Epithelial cell of proximal tubule (primary cell): Measurements from ENCODE around the gene PREX1. TPM values are rescaled to one million over a fixed set of nuclear protein-coding genes. Genes with fewer than 3 reads are reported as not detected.

Experiments
- DNase-seq: peaks from one replicate; pipeline ENCODE4 v3.0.0-alpha.2; 2011; ENCODE audit warnings: low read depth
- H3K4me3 ChIP-seq: 2 replicates; pipeline ENCODE4 v1.5.1; 2011; ENCODE audit warnings: low read depth, mild to moderate bottlenecking, low read length
- total RNA-seq: library from RNA; depleted of rRNA; stranded (reverse); fragments of >200 nt; gene quantifications from 2 replicates; pipeline ENCODE4 v1.2.3, GENCODE V29; 2015
- TF ChIP-seq, protein P1 (sequence below): conservative IDR thresholded peaks from 2 replicates; pipeline ENCODE4 v1.5.1; 2012; ENCODE audit warnings: low read depth, mild to moderate bottlenecking, low read length

PREX1 gene
- total RNA-seq, 1 donor from 2014 or later = 4.7 TPM

DNA sequence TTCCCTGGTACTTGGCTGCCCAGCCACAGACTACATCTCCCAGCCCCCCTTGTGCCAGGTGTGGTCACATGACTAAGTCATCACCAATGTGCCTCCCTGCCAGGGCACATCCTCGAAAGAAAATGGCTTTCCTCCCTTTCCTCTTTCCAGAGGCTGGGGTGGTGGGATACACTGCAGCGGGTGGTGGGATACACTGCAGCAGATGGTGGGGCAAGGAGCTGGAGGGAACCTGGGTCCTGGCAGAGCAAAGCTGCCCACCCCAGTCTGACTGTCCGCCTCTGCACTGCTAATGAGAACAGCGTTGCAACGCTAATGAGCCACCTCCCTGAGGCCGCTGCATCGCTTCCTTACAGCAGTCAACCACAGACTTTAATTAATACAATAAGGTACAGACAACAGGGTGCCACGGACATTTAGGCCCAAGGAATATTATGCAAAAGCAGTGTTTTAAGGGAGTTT, 125.3 kb downstream of the PREX1 start:
- H3K4me3 ChIP-seq = no peak overlapping the region
- no peak for DNase-seq
- TF ChIP-seq, protein P1, sequence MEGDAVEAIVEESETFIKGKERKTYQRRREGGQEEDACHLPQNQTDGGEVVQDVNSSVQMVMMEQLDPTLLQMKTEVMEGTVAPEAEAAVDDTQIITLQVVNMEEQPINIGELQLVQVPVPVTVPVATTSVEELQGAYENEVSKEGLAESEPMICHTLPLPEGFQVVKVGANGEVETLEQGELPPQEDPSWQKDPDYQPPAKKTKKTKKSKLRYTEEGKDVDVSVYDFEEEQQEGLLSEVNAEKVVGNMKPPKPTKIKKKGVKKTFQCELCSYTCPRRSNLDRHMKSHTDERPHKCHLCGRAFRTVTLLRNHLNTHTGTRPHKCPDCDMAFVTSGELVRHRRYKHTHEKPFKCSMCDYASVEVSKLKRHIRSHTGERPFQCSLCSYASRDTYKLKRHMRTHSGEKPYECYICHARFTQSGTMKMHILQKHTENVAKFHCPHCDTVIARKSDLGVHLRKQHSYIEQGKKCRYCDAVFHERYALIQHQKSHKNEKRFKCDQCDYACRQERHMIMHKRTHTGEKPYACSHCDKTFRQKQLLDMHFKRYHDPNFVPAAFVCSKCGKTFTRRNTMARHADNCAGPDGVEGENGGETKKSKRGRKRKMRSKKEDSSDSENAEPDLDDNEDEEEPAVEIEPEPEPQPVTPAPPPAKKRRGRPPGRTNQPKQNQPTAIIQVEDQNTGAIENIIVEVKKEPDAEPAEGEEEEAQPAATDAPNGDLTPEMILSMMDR = no peak

DNA sequence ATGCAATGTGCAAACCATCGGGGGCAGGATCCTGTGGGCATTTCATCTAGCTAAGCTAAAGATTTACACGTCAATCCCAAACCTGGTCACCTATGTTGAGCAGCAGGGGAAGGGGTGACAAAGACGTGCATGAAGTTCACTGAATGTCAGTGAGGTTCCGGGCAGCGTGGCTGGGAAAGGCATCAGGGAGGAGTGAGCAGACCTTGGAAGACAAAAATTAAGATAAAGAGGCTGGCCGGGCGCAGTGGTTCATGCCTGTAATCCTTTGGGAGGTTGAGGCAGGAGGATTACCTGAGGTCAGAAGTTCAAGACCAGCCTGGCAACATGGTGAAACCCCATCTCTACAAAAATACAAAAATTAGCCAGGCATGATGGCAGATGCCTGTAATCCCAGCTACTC, 126.1 kb downstream of the PREX1 start:
- H3K4me3 ChIP-seq = no peak overlapping the region
- no peak for DNase-seq
- TF ChIP-seq, protein P1 = no peak

- TF ChIP-seq, protein P1 = no peak
- H3K4me3 ChIP-seq = no peak overlapping the region
- no peak for DNase-seq
These were observed 129.1 kb downstream of the PREX1 start for GRCh38 chr20:48698507-48699267.

DNA sequence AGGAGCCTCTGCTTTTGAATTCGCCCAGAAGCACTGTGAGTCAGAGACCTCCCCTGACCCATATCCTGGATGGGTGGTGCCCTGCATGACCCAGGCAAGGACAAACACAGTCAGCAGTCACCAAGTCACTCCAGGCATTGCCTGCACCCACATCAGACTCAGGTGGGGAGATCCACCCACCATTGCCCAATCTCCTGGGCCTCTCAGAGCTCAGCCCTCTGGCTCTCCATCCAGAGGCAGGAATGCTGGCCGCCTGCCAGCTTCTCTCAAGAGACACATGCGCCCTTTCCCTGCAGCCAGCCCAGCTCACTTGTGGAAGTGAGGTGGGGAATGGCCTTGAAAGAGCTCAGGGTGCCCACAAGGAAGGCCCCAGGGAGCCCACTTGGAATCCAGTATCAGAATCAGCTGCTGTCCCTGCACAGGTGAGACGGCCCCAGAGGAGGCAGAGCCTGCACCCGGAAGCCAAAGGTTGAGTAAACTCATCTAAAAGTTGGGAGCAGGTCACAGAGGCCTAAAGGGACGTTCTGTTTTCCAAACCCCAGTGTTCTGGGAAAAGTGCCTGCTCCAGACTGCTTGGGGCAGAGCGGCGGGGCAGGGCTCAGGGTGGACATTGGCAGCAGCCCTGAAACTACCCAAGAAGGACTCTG, 129.8 kb downstream of the PREX1 start:
- no peak overlapping the region for H3K4me3 ChIP-seq
- TF ChIP-seq, protein P1 = no peak
- peak; percentile 33 for DNase-seq

DNA sequence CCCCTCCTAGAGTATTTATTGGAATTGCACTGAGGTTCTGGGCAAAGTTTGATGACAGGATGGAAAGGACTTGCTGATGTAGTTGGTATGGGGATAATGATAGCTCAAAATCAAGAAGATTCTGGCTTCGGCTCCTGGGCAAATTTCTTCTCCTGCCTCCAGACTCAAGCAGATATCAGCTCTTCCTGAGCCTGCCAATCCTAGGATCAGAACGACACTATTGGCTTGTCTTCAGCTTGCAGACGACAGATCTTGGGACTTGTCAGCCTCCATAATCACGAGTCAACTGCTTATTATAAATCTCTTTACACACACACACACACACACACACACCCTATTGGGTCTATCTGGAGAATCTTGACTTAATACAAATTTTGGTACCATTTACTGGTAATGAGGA, 131.1 kb downstream of the PREX1 start:
- no peak for DNase-seq
- TF ChIP-seq, protein P1 = no peak
- H3K4me3 ChIP-seq = no peak overlapping the region

GRCh38 chr20:48695738-48696137, 132.1 kb downstream of the PREX1 start:
- TF ChIP-seq, protein P1 = no peak
- DNase-seq = no peak
- no peak overlapping the region for H3K4me3 ChIP-seq

DNA sequence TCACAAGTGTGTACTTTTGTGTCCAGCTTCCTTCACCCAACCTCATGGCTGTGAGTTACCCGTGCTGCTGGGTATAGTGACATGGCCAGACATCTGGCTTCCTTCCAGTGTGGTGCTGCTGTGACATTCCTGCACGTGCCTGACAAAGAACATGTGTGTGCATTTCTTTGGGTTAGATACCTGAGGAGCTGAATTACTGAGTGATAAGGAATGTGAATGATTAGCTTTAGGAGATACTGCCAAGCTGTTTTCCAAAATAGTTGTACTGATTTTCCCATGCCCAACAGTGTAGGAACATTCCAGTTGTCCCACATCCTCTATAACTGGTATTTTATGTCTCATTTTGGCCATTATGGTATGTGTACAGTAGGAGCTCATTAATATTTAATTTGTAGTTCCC, 132.5 kb downstream of the PREX1 start:
- TF ChIP-seq, protein P1 = no peak
- no peak for DNase-seq
- no peak overlapping the region for H3K4me3 ChIP-seq
